Duodenal mucosa (tissue), 2 donors: ENCODE data around the gene ZNF804A.
"Not testable (repeated sequence)": the region's sequence is repeated elsewhere in the genome, so short reads cannot be mapped to it uniquely, and the experiment has no call there.

ENCODE experiments used
- H3K27ac ChIP-seq: one replicate; pipeline ENCODE4 v1.7.0; 2013; ENCODE audit warnings: low read depth, low read length
- H3K27me3 ChIP-seq, 2 donors: one replicate each; pipeline ENCODE4 v1.7.0; 2013; ENCODE audit warnings: low read length in 2 of 2, control low read depth in 1 of 2; ENCODE audit not compliant: insufficient read depth in 2 of 2, control insufficient read depth in 1 of 2
- H3K36me3 ChIP-seq, 2 donors: one replicate each; pipeline ENCODE4 v1.7.0; 2013; ENCODE audit warnings: low read length in 2 of 2, control low read depth in 1 of 2; ENCODE audit not compliant: insufficient read depth in 2 of 2, control insufficient read depth in 1 of 2
- H3K4me1 ChIP-seq, 2 donors: one replicate each; pipeline ENCODE4 v1.7.0; 2013; ENCODE audit warnings: low read length in 2 of 2, control low read depth in 1 of 2; ENCODE audit not compliant: insufficient read depth in 2 of 2, control insufficient read depth in 1 of 2
- H3K4me3 ChIP-seq, 2 donors: one replicate each; pipeline ENCODE4 v1.7.0; 2013; ENCODE audit warnings: low read length in 2 of 2, low read depth in 1 of 2
- H3K9ac ChIP-seq, 2 donors: one replicate each; pipeline ENCODE4 v1.7.0; 2013; ENCODE audit warnings: low read length in 2 of 2, low read depth in 1 of 2
- H3K9me3 ChIP-seq, 2 donors: one replicate each; pipeline ENCODE4 v1.7.0; 2013; ENCODE audit warnings: low read length in 2 of 2, control low read depth in 1 of 2; ENCODE audit not compliant: control insufficient read depth in 1 of 2

ZNF804A gene

GRCh38 chr2:184756885-184757284, 158.6 kb downstream of the ZNF804A start:
- Histone ChIP-seq H3K27ac (no peak overlapping the region), H3K27me3 (no peaks in the 10 kb centered on the region), H3K4me3 (no peak overlapping the region), H3K9ac (no peak overlapping the region), H3K9me3 (no peaks in the 10 kb centered on the region), H3K4me1 (no peaks in the 10 kb centered on the region), H3K36me3 (no peaks in the 10 kb centered on the region)

- H3K4me1 ChIP-seq, H3K36me3 ChIP-seq, H3K4me3 ChIP-seq, H3K9ac ChIP-seq, H3K27ac ChIP-seq, H3K9me3 ChIP-seq, H3K27me3 ChIP-seq: not testable (repeated sequence)
Observed at GRCh38 chr2:184759557-184760255, 161.4 kb downstream of the ZNF804A start.

- no peak overlapping the region for H3K4me3 ChIP-seq
- H3K27me3 ChIP-seq = no peaks in the 10 kb centered on the region
- no peaks in the 10 kb centered on the region for H3K4me1 ChIP-seq
- no peaks in the 10 kb centered on the region for H3K9me3 ChIP-seq
- H3K36me3 ChIP-seq = no peaks in the 10 kb centered on the region
- no peak overlapping the region for H3K9ac ChIP-seq
- no peak overlapping the region for H3K27ac ChIP-seq
Observed at GRCh38 chr2:184760931-184761330, 162.6 kb downstream of the ZNF804A start.

- H3K4me3 ChIP-seq = peak overlapping the region in 1 of 2 donors; percentile 63
- no peaks in the 10 kb centered on the region for H3K9me3 ChIP-seq
- H3K27me3 ChIP-seq = no peaks in the 10 kb centered on the region
- H3K36me3 ChIP-seq = no peaks in the 10 kb centered on the region
- no peaks in the 10 kb centered on the region for H3K4me1 ChIP-seq
- peak overlapping the region in 1 of 2 donors; percentile 15 for H3K9ac ChIP-seq
- no peak overlapping the region for H3K27ac ChIP-seq
Observed at GRCh38 chr2:184765112-184765895, 167.0 kb downstream of the ZNF804A start.

- no peaks in the 10 kb centered on the region for H3K9me3 ChIP-seq
- no peaks in the 10 kb centered on the region for H3K27me3 ChIP-seq
- no peak overlapping the region for H3K27ac ChIP-seq
- H3K9ac ChIP-seq = no peak overlapping the region
- H3K36me3 ChIP-seq = no peaks in the 10 kb centered on the region
- no peaks in the 10 kb centered on the region for H3K4me1 ChIP-seq
- no peak overlapping the region for H3K4me3 ChIP-seq
Observed at GRCh38 chr2:184767059-184767458, 168.7 kb downstream of the ZNF804A start.

DNA sequence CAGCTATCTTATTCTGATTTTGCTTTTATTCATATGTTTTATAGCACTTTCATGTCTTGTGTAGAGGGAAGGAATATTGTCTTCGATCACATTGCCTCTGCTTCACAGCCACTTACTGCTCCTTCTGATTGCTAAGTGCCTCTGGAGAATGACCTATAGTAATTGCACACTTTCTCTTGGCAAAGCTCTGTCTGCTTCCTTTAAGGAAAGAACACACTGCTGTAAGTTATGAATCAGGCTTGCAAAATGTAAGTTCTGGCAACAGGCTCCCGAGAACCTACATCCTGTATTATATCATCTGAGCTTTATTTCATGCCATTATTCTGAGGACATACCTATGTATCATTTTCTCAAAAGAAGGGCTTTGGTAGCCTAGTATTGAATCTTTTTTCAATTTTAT, 170.7 kb downstream of the ZNF804A start:
- H3K4me1 ChIP-seq = no peaks in the 10 kb centered on the region

GRCh38 chr2:184769686-184770085, 171.4 kb downstream of the ZNF804A start:
- H3K4me3 ChIP-seq = no peak overlapping the region

More for the DNA sequence above, 170.7 kb downstream of the ZNF804A start:
- Histone ChIP-seq H3K9ac (no peak overlapping the region), H3K27me3 (no peaks in the 10 kb centered on the region), H3K4me3 (no peak overlapping the region), H3K27ac (no peak overlapping the region), H3K9me3 (no peaks in the 10 kb centered on the region), H3K36me3 (no peaks in the 10 kb centered on the region)

DNA sequence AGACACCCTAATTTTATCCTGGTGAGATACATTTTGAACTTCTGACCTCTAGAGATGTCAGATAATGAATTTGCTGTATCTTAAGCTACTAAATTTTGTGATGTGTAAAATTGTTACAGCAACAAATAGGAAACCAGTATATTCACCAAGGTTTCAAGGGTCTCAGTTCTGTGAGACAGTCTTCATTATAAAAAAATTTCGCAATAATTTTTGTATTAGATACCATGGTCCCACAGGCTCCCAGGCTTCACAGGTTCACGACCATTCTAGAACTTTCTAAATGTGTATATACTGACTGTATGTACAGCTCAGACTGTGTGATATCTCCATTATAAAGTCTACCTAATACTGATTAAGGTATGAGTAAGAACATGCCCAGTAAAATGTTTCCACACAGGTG, 181.4 kb downstream of the ZNF804A start:
- no peaks in the 10 kb centered on the region for H3K27me3 ChIP-seq

More at GRCh38 chr2:184769686-184770085, 171.4 kb downstream of the ZNF804A start:
- Histone ChIP-seq H3K27me3 (no peaks in the 10 kb centered on the region), H3K9me3 (no peaks in the 10 kb centered on the region), H3K36me3 (no peaks in the 10 kb centered on the region), H3K9ac (no peak overlapping the region), H3K27ac (no peak overlapping the region), H3K4me1 (no peaks in the 10 kb centered on the region)

DNA sequence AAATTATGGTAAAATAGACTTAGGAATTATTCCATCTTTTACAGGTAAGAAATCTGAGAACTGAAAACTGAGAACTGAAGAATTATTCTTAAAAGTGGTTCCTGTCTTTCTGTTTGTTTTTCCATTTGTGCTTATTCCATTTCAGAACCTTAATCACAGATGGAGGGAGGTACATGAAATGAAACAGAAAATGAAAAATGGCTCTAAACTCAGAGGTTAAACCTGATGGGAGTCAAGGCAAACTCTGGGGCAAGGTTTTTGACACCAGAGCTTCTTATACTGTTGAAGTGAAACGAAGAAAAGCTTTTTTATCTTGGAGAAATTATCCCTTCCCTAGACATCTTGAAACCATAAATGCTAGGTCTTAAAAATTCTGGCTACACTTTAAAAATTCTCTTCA, 182.1 kb downstream of the ZNF804A start:
- no peak overlapping the region for H3K4me3 ChIP-seq
- H3K27me3 ChIP-seq = no peaks in the 10 kb centered on the region
- no peaks in the 10 kb centered on the region for H3K9me3 ChIP-seq
- H3K9ac ChIP-seq = no peak overlapping the region
- H3K4me1 ChIP-seq = no peaks in the 10 kb centered on the region
- no peak overlapping the region for H3K27ac ChIP-seq
- H3K36me3 ChIP-seq = no peaks in the 10 kb centered on the region

More for the DNA sequence above, 181.4 kb downstream of the ZNF804A start:
- H3K27ac ChIP-seq = no peak overlapping the region
- no peaks in the 10 kb centered on the region for H3K4me1 ChIP-seq
- H3K9me3 ChIP-seq = no peaks in the 10 kb centered on the region
- H3K4me3 ChIP-seq = no peak overlapping the region
- H3K36me3 ChIP-seq = no peaks in the 10 kb centered on the region
- no peak overlapping the region for H3K9ac ChIP-seq

DNA sequence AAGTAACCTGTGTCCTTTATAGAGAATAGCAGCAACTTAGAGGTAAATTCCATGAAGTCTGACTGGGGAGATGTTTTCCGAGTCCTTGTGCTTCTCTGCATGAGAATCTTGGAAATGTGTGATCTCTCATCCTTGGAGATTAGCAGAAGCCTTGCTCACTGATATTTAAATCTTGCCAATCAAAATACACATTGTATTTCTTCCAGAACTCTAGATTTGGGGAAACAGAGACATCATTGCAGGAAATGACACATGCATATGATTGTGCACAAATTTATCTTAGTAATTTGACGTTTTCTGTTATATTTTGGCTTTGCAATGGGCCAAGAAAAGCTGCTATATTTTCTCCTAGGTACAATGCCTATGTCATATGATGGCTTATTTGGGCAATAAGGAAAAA, 182.6 kb downstream of the ZNF804A start:
- no peaks in the 10 kb centered on the region for H3K4me1 ChIP-seq
- H3K9me3 ChIP-seq = no peaks in the 10 kb centered on the region
- no peaks in the 10 kb centered on the region for H3K27me3 ChIP-seq
- no peaks in the 10 kb centered on the region for H3K36me3 ChIP-seq
- H3K4me3 ChIP-seq = no peak overlapping the region
- H3K9ac ChIP-seq = no peak overlapping the region
- H3K27ac ChIP-seq = no peak overlapping the region
